AG04449 (cell line): ENCODE measurements around the gene MRPS6.

ENCODE experiments used
- CTCF ChIA-PET: fragments of 350-600 bp; formaldehyde crosslinking; extraction: SDS; loops from one replicate; lab custom pipeline; 2021; ENCODE audit warnings: antibody characterized with exemption; lab: Yijun Ruan, JAX
- POLR2A ChIA-PET: fragments of 400-600, 350-600 bp; formaldehyde crosslinking; extraction: SDS; loops from one replicate; lab custom pipeline; 2020; ENCODE audit warnings: antibody characterized with exemption, inconsistent platforms; lab: Yijun Ruan, JAX
- DNase-seq: peaks from one replicate; pipeline ENCODE4 v3.0.0-alpha.2; 2010; ENCODE audit warnings: low read depth, low spot score
- H3K4me3 ChIP-seq: 2 replicates; pipeline ENCODE4 v1.5.1; 2011; ENCODE audit warnings: low read depth, mild to moderate bottlenecking, control low read depth, low read length
- CTCF ChIP-seq: IDR thresholded peaks from one replicate; pipeline ENCODE4 v1.5.1; 2011; ENCODE audit warnings: mild to moderate bottlenecking, moderate library complexity, low read length, control low read depth, inconsistent platforms; ENCODE audit not compliant: insufficient read depth; ENCODE audit errors: missing control alignments

The MRPS6 gene

DNA sequence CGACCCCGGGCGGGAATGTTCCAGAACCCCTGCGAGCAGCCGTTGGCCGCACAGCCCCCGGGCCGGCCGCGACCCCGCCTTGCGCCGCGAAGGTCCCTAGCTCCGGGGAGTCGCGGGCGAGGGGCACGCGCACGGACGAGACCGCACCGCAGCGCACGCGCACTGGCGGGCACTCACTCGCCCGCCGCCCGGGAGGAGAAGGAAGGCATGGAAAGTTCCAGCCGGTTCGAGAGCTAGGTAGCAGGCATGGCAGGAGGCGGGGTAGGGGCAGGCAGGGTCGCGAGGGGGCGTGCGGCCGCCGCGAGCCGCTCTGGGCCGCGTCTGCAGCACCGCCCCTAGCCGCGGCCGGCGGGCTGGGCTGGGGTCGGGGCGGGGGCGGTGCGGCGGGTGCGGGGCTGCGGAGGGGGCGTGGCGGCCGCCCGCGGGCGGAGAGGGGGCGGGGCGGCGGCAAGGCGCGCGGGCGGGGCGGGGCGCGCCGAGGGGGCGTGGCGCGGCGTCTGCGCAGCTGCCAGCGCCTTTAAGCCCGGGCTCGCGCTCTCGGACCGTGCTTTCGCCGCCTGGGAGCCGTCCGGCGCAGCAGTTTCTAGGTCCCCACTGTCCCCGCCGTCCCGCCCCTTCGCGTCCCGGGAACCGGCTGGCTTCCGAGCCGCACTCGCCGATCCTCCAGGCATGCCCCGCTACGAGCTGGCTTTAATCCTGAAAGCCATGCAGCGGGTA is at the start of gene MRPS6, which contains the start of gene SLC5A3:
TSS of gene MRPS6 (plus strand) at position 547 of the 717 bp plus-strand sequence. CDS start at position 670, 123 bp downstream.
TSS of gene SLC5A3 (plus strand) at position 547 of the 717 bp plus-strand sequence. CDS start 21,621 bp downstream, outside the sequence.
- no peak for TF ChIP-seq CTCF
- CTCF ChIA-PET, result interaction anchor here (1.3 to 5.1 kb wide), 6 partner anchors 10 to 277 kb away, joined by 3 to 37 read pairs (median 11); no protein-coding TSS in a partner anchor
- no peak for DNase-seq
- POLR2A ChIA-PET, result interaction anchor here (0.8 to 1.5 kb wide), 3 partner anchors 96 to 149 kb away, joined by 3 to 8 read pairs (median 6); no protein-coding TSS in a partner anchor
- H3K4me3 ChIP-seq, result peak within 1 kb of the TSS; percentile 85

GRCh38 chr21:34023691-34024373 is 49.5 kb upstream of the MRPS6 start:
- ChIA-PET POLR2A (no interaction called here), CTCF (no interaction called here)
- no peak for DNase-seq
- no peak overlapping the region for H3K4me3 ChIP-seq
- no peak for TF ChIP-seq CTCF

DNA sequence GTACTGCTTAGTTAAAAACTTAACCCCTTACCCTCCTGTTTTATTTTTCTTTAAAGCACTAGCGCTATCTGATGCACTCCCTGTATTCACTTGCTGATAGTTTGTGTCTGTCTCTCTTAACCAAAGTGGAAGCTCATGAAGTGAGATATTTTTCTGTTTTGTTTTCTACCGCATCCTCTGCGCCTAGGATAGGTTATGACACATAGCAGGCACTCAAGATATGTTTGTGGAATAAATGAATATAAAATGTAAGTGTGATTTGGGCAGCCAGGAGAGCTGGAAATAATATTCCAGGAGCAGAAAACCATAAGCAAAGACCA is 49.0 kb upstream of the MRPS6 start:
- ChIA-PET POLR2A (no interaction called here), CTCF (interaction anchor here (1.6 kb wide), 1 partner anchor 100 kb away, joined by 8 read pairs; no protein-coding TSS in a partner anchor)
- DNase-seq, result no peak
- no peak for TF ChIP-seq CTCF
- H3K4me3 ChIP-seq, result no peak overlapping the region

DNA sequence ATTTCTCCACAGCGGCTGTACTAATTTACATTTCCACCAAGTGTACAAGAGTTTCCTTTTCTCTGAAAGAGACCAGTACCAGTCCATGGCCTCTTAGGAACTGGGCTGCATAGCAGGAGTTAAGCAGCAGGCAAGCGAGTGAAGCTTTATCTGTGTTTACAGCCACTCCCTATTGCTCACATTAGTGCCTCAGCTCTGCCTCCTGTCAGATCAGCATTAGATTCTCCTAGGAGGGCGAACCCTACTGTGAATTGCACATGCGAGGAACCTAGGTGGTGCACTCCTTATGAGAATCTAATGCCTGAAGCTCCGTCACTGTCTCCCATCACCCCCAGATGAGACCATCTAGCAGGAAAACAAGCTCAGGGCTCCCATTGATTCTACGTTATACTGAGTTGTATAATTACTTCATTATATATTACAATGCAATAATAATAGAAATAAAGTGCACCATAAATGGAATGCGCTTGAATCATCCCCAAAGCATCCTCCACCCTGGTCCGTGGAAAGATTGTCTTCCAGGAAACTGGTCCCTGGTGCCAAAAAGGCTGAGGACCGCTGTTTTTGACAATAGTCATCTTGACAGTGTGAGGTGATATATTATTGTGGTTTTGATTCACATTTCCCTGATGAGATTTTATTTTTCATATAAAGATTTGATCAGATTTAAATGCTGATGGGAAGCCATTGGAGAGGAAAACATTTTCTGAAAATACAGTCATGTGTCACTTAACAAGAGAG is 45.5 kb upstream of the MRPS6 start:
- no peak overlapping the region for H3K4me3 ChIP-seq
- POLR2A ChIA-PET, result no interaction called here
- CTCF ChIA-PET, result no interaction called here
- TF ChIP-seq CTCF, result no peak
- DNase-seq, result no peak

DNA sequence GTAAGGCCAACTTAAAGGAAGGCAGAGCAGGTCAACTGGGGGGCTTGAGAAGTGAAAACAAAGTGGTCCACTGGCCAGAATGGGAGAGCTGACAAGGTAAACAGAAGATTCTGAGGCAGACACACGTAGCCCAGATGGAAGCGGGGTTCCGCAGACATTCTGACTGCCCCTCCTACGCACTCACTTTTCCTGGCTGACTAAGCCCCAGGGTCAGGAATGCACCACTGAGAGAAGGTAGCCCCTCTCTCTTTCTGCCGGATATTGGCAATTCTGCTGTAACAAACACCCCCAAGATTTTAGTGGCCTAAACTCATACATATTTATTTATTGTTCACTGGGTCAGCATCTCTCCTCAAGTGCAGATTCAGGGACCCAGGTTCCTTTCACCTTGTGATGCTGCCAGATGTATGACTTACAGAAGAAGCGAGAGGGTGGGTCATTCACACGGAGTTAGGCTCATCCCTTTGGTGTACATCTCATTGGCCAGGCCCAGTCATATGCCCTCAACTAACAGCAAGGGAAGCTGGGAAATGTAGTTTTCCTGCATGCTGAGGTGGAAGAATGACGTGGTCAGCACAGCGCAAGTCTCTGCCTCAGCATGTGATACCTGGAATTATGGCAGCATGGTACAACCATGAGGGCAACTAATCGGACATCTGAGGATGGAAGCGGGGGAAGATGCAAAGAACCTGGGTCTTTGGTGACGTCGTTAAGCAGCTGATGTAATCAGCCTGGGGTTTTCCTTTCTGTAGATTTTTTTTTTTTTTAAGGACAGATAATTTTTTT is 43.4 kb upstream of the MRPS6 start:
- no peak overlapping the region; the same call in 1 of the 2 replicates for H3K4me3 ChIP-seq
- ChIA-PET POLR2A (no interaction called here), CTCF (interaction anchor here (1.2 kb wide), 1 partner anchor 17 kb away, joined by 3 read pairs; no protein-coding TSS in a partner anchor)

More for the DNA sequence above, 43.4 kb upstream of the MRPS6 start:
- no peak for TF ChIP-seq CTCF
- DNase-seq, result no peak
